Activated CD8-positive, alpha-beta memory T cell treated with anti-CD3 and anti-CD28 coated beads, Interleukin-2, amount 50 U/mL, for 4 hours (primary cell): ENCODE data around the gene FGF2.
"Not testable (repeated sequence)": the region's sequence is repeated elsewhere in the genome, so short reads cannot be mapped to it uniquely, and the experiment has no call there.

Experiments
- DNase-seq: peaks from one replicate; pipeline ENCODE4 v3.0.0-alpha.2; 2020

The FGF2 gene

DNA sequence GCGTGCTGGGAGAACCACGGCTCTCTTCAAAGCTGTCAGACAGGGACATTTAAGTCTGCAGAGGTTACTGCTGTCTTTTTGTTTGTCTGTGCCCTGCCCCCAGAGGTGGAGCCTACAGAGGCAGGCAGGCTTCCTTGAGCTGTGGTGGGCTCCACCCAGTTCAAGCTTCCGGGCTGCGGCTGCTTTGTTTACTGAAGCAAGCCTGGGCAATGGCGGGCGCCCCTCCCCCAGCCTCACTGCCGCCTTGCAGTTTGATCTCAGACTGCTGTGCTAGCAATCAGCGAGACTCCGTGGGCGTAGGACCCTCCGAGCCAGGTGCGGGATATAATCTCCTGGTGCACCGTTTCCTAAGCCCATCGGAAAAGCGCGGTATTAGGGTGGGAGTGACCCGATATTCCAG is 118.5 kb downstream of the FGF2 start:
- not testable (repeated sequence) for DNase-seq

DNA sequence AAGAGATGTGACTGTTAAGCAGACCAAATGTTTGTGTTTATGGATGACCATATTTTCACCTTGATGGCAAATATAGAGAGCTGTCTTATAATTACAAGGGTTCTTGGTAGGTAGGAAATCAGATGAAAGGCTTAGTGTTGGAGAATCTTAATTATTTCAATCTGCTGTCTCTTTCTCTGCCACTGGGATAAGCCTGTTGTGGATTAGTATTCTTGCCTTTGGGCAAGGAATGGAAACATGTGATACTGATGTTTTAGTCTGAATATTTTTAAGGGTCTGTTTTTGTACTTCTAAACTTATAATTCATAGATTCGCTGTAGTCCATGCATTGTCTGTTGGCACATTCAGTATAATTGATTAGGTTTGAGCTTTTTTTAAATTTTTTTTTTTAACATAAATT is 119.5 kb downstream of the FGF2 start:
- no peak for DNase-seq
